NB4 (cell line): Measurements from ENCODE around the gene EFCAB6.

ENCODE experiments used
- POLR2A ChIP-seq: IDR thresholded peaks from 2 replicates; pipeline ENCODE4 v1.6.1; 2011; ENCODE audit warnings: mild to moderate bottlenecking; ENCODE audit not compliant: insufficient read length; ENCODE audit errors: extremely low read depth
- TF ChIP-seq, protein P1 (sequence below): IDR thresholded peaks from one replicate; pipeline ENCODE4 v1.5.1; 2012; ENCODE audit warnings: low read depth, low read length

DNA sequence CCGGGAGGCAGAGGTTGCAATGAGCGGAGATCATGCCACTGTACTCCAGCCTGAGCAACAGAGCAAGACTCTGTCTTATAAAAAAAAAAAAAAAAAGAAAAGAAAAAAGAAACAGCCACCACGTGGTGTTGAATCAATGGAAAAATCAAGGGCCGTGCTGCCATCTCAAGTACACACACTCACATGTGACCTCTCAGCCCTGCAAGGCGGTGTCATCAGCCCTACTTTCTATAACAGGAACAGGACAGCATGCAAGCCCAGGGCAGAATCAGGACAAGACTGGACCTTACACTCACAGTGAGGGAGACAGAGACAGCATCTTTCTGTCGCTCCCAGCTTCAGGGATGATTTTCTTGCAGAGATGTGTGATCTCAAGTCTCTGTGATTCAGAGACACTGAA is 220.7 kb downstream of the EFCAB6 start:
- TF ChIP-seq, protein P1, sequence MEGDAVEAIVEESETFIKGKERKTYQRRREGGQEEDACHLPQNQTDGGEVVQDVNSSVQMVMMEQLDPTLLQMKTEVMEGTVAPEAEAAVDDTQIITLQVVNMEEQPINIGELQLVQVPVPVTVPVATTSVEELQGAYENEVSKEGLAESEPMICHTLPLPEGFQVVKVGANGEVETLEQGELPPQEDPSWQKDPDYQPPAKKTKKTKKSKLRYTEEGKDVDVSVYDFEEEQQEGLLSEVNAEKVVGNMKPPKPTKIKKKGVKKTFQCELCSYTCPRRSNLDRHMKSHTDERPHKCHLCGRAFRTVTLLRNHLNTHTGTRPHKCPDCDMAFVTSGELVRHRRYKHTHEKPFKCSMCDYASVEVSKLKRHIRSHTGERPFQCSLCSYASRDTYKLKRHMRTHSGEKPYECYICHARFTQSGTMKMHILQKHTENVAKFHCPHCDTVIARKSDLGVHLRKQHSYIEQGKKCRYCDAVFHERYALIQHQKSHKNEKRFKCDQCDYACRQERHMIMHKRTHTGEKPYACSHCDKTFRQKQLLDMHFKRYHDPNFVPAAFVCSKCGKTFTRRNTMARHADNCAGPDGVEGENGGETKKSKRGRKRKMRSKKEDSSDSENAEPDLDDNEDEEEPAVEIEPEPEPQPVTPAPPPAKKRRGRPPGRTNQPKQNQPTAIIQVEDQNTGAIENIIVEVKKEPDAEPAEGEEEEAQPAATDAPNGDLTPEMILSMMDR: no peak
- no peak for TF ChIP-seq POLR2A
